H9 (cell line): ENCODE measurements around the gene SYT15B. TPM values are rescaled to one million over a fixed set of nuclear protein-coding genes. Genes with fewer than 3 reads are reported as not detected.
"Not testable (repeated sequence)": the region's sequence is repeated elsewhere in the genome, so short reads cannot be mapped to it uniquely, and the experiment has no call there.

ENCODE experiments used
- DNase-seq: peaks from one replicate; pipeline ENCODE4 v3.0.0-alpha.2; 2017
- H2AFZ ChIP-seq: one replicate; pipeline ENCODE4 v1.6.1; 2013; ENCODE audit warnings: mild to moderate bottlenecking, low read length, control low read depth, moderate library complexity
- H2AK5ac ChIP-seq: 2 replicates; pipeline ENCODE4 v1.6.1; 2013; ENCODE audit warnings: low read length, control low read depth, mixed read lengths; ENCODE audit not compliant: insufficient read length
- H2BK120ac ChIP-seq: one replicate; pipeline ENCODE4 v1.6.1; 2013; ENCODE audit warnings: low read depth, mild to moderate bottlenecking, low read length, control low read depth, inconsistent platforms; ENCODE audit not compliant: poor library complexity, severe bottlenecking
- H2BK12ac ChIP-seq: 2 replicates; pipeline ENCODE4 v1.6.1; 2013; ENCODE audit warnings: low read length, control low read depth, mixed read lengths, low read depth; ENCODE audit not compliant: insufficient read length
- H2BK15ac ChIP-seq: 2 replicates; pipeline ENCODE4 v1.6.1; 2013; ENCODE audit warnings: low read depth, low read length, control low read depth
- H2BK20ac ChIP-seq: one replicate; pipeline ENCODE4 v1.6.1; 2013; ENCODE audit warnings: low read depth, mild to moderate bottlenecking, low read length, control low read depth, inconsistent platforms; ENCODE audit not compliant: poor library complexity, severe bottlenecking
- H2BK5ac ChIP-seq: 2 replicates; pipeline ENCODE4 v1.6.1; 2013; ENCODE audit warnings: low read length, control low read depth, mixed read lengths; ENCODE audit not compliant: insufficient read length
- H3K14ac ChIP-seq: 2 replicates; pipeline ENCODE4 v1.6.1; 2013; ENCODE audit warnings: low read length, control low read depth; ENCODE audit not compliant: insufficient read depth
- H3K18ac ChIP-seq: 2 replicates; pipeline ENCODE4 v1.6.1; 2013; ENCODE audit warnings: low read depth, mild to moderate bottlenecking, mixed read lengths, low read length, control low read depth; ENCODE audit not compliant: insufficient read length
- H3K23ac ChIP-seq: 2 replicates; pipeline ENCODE4 v1.6.1; 2013; ENCODE audit warnings: low read length, control low read depth, mixed read lengths, low read depth; ENCODE audit not compliant: insufficient read length
- H3K23me2 ChIP-seq: 2 replicates; pipeline ENCODE4 v1.6.1; 2013; ENCODE audit warnings: low read depth, mild to moderate bottlenecking, mixed read lengths, low read length, control low read depth; ENCODE audit not compliant: insufficient read length, poor library complexity, severe bottlenecking
- H3K27ac ChIP-seq: 2 replicates; pipeline ENCODE4 v1.5.1; 2013; ENCODE audit warnings: low read length, control low read depth, mixed read lengths, low read depth; ENCODE audit not compliant: insufficient read length
- H3K27me3 ChIP-seq: 2 replicates; pipeline ENCODE4 v1.6.1; 2013; ENCODE audit warnings: low read length, control low read depth, inconsistent platforms; ENCODE audit not compliant: insufficient read depth
- H3K4ac ChIP-seq: 2 replicates; pipeline ENCODE4 v1.6.1; 2013; ENCODE audit warnings: low read depth, mild to moderate bottlenecking, control low read depth, inconsistent platforms, low read length, moderate library complexity
- H3K4me1 ChIP-seq: 2 replicates; pipeline ENCODE4 v1.6.1; 2013; ENCODE audit warnings: low read length, control low read depth, inconsistent platforms; ENCODE audit not compliant: insufficient read depth
- H3K4me2 ChIP-seq: 2 replicates; pipeline ENCODE4 v1.6.1; 2013; ENCODE audit warnings: low read length, control low read depth, mixed read lengths; ENCODE audit not compliant: insufficient read length, insufficient read depth
- H3K56ac ChIP-seq: 2 replicates; pipeline ENCODE4 v1.6.1; 2013; ENCODE audit warnings: low read depth, mild to moderate bottlenecking, mixed read lengths, low read length, control low read depth; ENCODE audit not compliant: insufficient read length
- H3K79me1 ChIP-seq: 2 replicates; pipeline ENCODE4 v1.6.1; 2013; ENCODE audit warnings: low read depth, mild to moderate bottlenecking, moderate library complexity, low read length, control low read depth, inconsistent platforms; ENCODE audit not compliant: insufficient read depth, poor library complexity, severe bottlenecking
- H3K79me2 ChIP-seq: 2 replicates; pipeline ENCODE4 v1.6.1; 2013; ENCODE audit warnings: low read length, control low read depth, inconsistent platforms; ENCODE audit not compliant: insufficient read depth
- H3K9ac ChIP-seq: 2 replicates; pipeline ENCODE4 v1.6.1; 2013; ENCODE audit warnings: low read length, control low read depth, mixed read lengths; ENCODE audit not compliant: insufficient read length; ENCODE audit errors: extremely low read depth
- H3K9me3 ChIP-seq: one replicate; pipeline ENCODE4 v1.6.1; 2013; ENCODE audit warnings: low read depth, low read length, inconsistent platforms; ENCODE audit not compliant: control insufficient read depth
- H3T11ph ChIP-seq: one replicate; pipeline ENCODE4 v1.6.1; 2013; ENCODE audit warnings: mild to moderate bottlenecking, low read length, control low read depth, inconsistent platforms
- H4K20me1 ChIP-seq: one replicate; pipeline ENCODE4 v1.6.1; 2013; ENCODE audit not compliant: control insufficient read depth, insufficient read length, insufficient read depth
- H4K5ac ChIP-seq: 2 replicates; pipeline ENCODE4 v1.6.1; 2013; ENCODE audit warnings: low read depth, mild to moderate bottlenecking, mixed read lengths, low read length, control low read depth; ENCODE audit not compliant: insufficient read length
- H4K8ac ChIP-seq: replicated peaks from 2 replicates; pipeline ENCODE4 v1.6.1; 2013; ENCODE audit warnings: low read length, control low read depth, mixed read lengths, low read depth; ENCODE audit not compliant: insufficient read length
- H4K91ac ChIP-seq: 2 replicates; pipeline ENCODE4 v1.6.1; 2013; ENCODE audit warnings: low read depth, mild to moderate bottlenecking, moderate library complexity, mixed read lengths, low read length, control low read depth; ENCODE audit not compliant: insufficient read length
- H3K27ac Mint-ChIP-seq, 3 experiments: 2 replicates in 2 of 3; 3 replicates in 1 of 3; pipeline ENCODE4 v1.8.0; 2020 to 2021; ENCODE audit warnings: mixed read lengths in 3 of 3, mild to moderate bottlenecking in 1 of 3, moderate library complexity in 1 of 3
- H3K27me3 Mint-ChIP-seq: 2 replicates; pipeline ENCODE4 v1.8.0; 2021; ENCODE audit warnings: low read depth, mild to moderate bottlenecking, moderate library complexity, mixed read lengths
- H3K36me3 Mint-ChIP-seq, 3 experiments: 2 replicates in 2 of 3; 3 replicates in 1 of 3; pipeline ENCODE4 v1.8.0; 2020 to 2021; ENCODE audit warnings: low read depth in 3 of 3, mixed read lengths in 3 of 3; ENCODE audit not compliant: insufficient read depth in 1 of 3
- H3K4me1 Mint-ChIP-seq, 2 experiments: 2 replicates each; pipeline ENCODE4 v1.8.0; 2020; ENCODE audit warnings: mixed read lengths in 2 of 2
- H3K4me3 Mint-ChIP-seq, 2 experiments: 2 replicates in 1 of 2; 3 replicates in 1 of 2; pipeline ENCODE4 v1.8.0; 2020 to 2021; ENCODE audit warnings: mild to moderate bottlenecking in 2 of 2, mixed read lengths in 2 of 2, moderate library complexity in 1 of 2
- H3K9me3 Mint-ChIP-seq, 2 experiments: 2 replicates in 1 of 2; 3 replicates in 1 of 2; pipeline ENCODE4 v1.8.0; 2020; ENCODE audit warnings: mild to moderate bottlenecking in 2 of 2, mixed read lengths in 2 of 2, moderate library complexity in 1 of 2
- WGBS: extraction: QIAGEN DNeasy Blood & Tissue Kit; methylation state at CpG from one replicate; pipeline ENCODE4 v1.1.7; 2013; ENCODE audit warnings: missing lambda C conversion rate, low lambda C conversion rate, mixed read lengths; ENCODE audit not compliant: insufficient read length; ENCODE audit errors: extremely low coverage; 5-methylcytosine and 5-hydroxymethylcytosine counted together
- total RNA-seq: library from RNA; stranded (reverse); gene quantifications from 2 replicates; pipeline ENCODE4 v1.2.1, GENCODE V29; 2021

SYT15B gene
- total RNA-seq, 1 experiment from 2014 or later, result 0.24 TPM

DNA sequence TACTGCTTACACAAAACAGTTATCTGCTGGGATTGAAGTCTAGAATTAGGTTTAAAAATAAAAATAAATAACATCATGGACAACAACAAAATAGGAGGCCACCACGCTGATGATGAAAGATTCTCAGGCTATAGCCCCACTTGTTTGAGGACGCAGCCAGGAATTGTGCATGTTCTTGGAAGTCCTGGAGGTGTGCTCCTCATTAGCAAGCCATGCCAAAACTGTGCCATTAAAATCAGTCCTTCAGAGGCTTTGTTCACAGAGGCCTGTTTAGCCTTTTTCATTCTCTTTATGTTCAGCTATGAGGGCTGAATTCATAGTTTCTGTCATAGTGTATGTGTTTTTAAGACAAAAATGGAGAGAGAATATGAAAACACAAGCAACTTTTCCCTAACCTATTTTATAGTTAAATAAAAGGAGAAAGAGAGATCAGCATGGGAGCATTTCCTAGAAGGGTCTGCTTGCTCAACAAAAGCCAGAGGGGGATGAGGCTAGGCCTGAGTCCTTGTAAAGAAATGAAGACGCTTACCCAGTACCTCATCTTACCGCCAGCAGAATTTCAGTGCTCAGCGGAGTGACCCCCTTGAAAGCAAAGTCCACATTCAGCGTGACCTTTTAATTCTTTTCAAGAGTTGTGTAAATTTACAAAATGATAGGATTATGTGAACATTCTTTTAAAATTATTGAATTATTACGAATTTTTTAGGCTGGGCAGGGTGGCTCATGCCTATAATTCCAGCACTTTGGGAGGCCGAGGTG lies 46.2 kb downstream of the SYT15B start:
- H3K27ac ChIP-seq, H4K5ac ChIP-seq, H3K4me3 Mint-ChIP-seq, H2BK120ac ChIP-seq, H3K23me2 ChIP-seq, H3K27ac Mint-ChIP-seq, H3K4me1 ChIP-seq, H3K4ac ChIP-seq, H3K9me3 ChIP-seq, H3K9ac ChIP-seq, H4K20me1 ChIP-seq, H3K27me3 ChIP-seq, H3K79me1 ChIP-seq, H3K18ac ChIP-seq, H3K4me2 ChIP-seq, DNase-seq, H2BK12ac ChIP-seq, H3K23ac ChIP-seq, H3K4me1 Mint-ChIP-seq, H2BK5ac ChIP-seq, H3K79me2 ChIP-seq, H3K9me3 Mint-ChIP-seq, H4K8ac ChIP-seq, H3K14ac ChIP-seq, H3K56ac ChIP-seq, H2AFZ ChIP-seq, H3T11ph ChIP-seq, H3K36me3 Mint-ChIP-seq, H2BK20ac ChIP-seq, H2AK5ac ChIP-seq, H2BK15ac ChIP-seq, H4K91ac ChIP-seq, H3K27me3 Mint-ChIP-seq: not testable (repeated sequence)
- no CpG with 5 or more reads among the region's 8 CpGs for WGBS

Other genes starting within 250 kb of the SYT15B start
- gene AGAP9, start 240.0 kb downstream of the SYT15B start, total RNA-seq, result 7.6 and 8.6 TPM in 2 replicates
- 0.13 TPM in 1 of 2 replicates, not detected in the other for gene NPY4R2, start 155.1 kb upstream of the SYT15B start, total RNA-seq
- gene FAM25C, start 236.2 kb upstream of the SYT15B start, total RNA-seq, result not detected in 2 replicates